ENCODE data around the gene SORL1. TPM values are rescaled to one million over a fixed set of nuclear protein-coding genes. Genes with fewer than 3 reads are reported as not detected.

SORL1 gene
- total and polyA plus RNA-seq, 2 of the 8 experiments (the other 6 are each of a cell fraction or from before 2014, with no cell fraction given) = 38.1 to 65.5 TPM

DNA sequence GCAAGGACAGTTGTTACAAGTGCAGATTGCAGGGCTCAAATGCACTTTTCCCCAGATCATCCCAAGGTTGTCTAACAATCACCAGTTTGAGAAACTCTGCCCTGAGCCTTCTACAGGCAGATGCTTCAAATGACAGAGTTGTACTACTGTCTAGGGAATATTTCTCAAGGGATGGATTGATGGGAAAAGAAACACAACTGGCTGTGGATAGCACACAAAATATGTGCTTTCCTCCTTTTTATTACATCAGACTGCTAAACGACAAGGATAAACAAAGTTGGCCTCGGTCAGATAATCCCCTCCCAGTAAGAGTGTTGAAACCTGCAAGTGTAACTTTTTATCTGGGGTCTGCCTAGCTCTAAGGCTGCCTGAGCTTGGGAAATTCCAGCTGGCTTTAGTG, 47.3 kb downstream of the SORL1 start (continued):
- TF ChIP-seq SP2 (IDR thresholded peaks at IDR 0.05; ENCODE audit: low read length) = no peak
- no peak for TF ChIP-seq YY1 (IDR thresholded peaks at IDR 0.05; ENCODE audit: low read depth, low read length)
- TF ChIP-seq RFX5 (IDR thresholded peaks at IDR 0.05; ENCODE audit: borderline replicate concordance, low read depth, low read length) = no peak
- TF ChIP-seq SRF (IDR thresholded peaks at IDR 0.05; ENCODE audit: low read depth, low read length) = no peak
- no peak for TF ChIP-seq TEAD4 (IDR thresholded peaks at IDR 0.05; ENCODE audit: low read depth, low read length)
- TF ChIP-seq ASH2L (IDR thresholded peaks at IDR 0.05; ENCODE audit: low read length) = no peak
- no peak for TF ChIP-seq CHD1 (IDR thresholded peaks at IDR 0.05; ENCODE audit: low read depth, low read length)

Measured in H1 (cell line).